GM19395 (cell line): Measurements from ENCODE around the gene LARGE1.
"Not testable (repeated sequence)": the region's sequence is repeated elsewhere in the genome, so short reads cannot be mapped to it uniquely, and the experiment has no call there.

Experiments used
- ATAC-seq: cut with Tn5 transposase; IDR thresholded peaks from one replicate; pipeline ENCODE4 v1.9.1; 2021; ENCODE audit warnings: mild to moderate bottlenecking, moderate library complexity; ENCODE audit not compliant: unreplicated experiment

LARGE1 gene

DNA sequence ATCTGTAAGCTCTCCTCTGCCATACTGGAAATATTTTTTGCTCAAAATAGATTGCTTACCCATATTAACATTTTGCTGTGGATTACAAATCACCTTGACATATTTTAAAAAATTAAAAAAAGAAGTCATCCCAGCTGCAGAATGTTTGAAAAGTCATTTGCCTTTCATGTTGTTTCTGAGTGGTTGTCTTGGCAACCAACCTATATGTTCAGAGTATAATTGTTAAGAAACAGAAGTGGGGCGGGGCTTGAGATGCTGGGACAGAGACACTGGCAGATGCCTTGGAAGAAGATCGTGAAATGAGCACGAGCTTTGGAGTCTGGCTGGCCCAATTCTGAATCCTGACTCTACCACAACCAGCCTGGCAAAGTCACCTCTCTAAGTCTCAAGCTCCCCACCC lies 348.2 kb downstream of the LARGE1 start:
- ATAC-seq: no peak

GRCh38 chr22:33570110-33570509 lies 350.2 kb downstream of the LARGE1 start:
- no peak for ATAC-seq

GRCh38 chr22:33569559-33569958 lies 350.7 kb downstream of the LARGE1 start:
- no peak for ATAC-seq

- ATAC-seq: no peak
Observed at GRCh38 chr22:33569018-33569417, 351.3 kb downstream of the LARGE1 start.

GRCh38 chr22:33566495-33566894 lies 353.8 kb downstream of the LARGE1 start:
- ATAC-seq: not testable (repeated sequence)

DNA sequence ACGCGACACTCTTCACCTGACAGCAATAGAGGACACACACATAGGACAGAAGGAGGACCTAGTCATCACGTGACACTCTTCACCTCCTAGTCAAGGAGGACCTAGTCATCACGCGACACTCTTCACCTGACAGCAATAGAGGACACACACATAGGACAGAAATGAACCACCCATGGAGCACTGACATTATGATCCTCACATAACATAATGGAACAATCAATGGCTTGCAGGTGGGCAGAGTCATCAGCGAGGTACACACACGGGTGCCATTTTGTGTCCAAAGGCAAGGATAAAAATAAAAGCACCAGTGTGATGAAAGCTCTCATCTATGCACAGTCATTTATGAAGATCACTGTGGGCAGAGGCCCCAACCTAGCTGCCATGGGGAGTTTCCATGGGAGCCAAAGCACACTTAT lies 354.7 kb downstream of the LARGE1 start:
- no peak for ATAC-seq

DNA sequence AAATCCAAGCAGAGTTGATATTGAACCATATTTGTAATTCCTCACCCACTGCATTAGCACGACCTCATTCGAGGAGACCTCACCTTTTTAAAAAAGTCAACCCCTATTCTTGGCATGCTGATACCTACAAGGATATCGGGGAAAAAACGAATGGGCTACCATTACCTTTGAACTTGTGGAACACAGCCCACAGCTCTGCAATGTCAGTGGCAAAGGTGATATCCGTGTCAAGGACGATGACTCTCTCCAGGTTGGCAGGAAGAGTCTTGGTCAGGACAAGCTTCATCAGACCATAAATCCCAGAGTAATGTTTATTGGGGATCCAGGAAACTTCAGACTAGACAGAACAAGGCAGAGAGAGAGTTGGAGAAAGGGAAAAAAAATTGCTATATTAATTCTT lies 355.6 kb downstream of the LARGE1 start:
- no peak for ATAC-seq

DNA sequence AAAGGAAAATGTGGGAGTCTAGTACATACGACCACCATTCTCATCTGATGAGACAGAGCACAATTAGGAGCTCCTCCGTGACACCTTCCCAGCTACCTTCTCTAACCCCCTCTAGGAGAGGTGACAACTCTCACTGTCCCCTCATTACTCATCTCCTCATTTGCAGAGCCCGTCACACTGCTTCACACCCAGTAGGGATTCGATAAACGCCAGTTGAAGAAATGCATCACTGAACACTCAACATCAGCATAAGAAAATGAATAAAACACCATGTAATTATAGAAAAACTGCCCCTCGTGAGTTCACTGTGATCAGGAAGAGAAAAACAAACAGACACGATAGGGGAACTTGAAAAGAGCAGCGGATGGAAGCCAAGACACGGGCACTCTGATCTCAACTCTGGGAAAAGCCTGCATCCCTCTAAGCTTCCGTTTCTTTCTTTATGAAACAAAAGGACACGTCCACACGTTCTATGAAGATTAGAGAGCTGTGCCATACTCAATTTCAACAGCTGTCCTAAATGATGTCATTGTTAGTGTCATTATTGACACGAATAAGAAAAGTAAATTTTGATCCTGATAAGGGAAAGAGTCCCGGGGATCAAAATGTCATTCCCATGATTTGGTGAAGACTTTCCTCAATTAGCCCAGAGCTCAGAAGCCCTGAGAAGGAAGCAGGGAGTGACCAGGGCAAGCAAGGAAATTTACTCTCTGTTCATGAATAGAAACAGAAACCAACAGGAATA lies 356.9 kb downstream of the LARGE1 start:
- ATAC-seq: no peak

DNA sequence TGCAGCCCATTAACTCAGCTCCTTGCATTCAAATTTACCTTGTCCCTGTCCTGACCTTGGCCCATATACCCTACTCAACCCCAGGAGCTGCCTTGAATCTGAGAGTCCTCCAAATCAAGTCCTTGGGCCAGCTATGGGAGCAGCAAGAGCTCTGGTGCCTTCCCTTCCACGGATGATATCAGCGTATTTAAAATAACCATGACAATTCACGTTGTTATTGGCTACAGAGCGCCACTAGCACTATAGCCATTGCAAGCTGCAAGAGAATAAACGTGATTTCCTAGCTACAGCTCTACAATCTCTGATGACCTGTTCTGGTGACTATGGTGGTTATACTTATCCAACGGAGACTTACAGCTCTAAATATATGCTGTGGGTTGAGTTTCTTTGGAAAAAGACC lies 357.8 kb downstream of the LARGE1 start:
- ATAC-seq: no peak

GRCh38 chr22:33561149-33561807 lies 359.0 kb downstream of the LARGE1 start:
- no peak for ATAC-seq

- ATAC-seq: no peak
Observed at GRCh38 chr22:33557836-33558235, 362.4 kb downstream of the LARGE1 start.

DNA sequence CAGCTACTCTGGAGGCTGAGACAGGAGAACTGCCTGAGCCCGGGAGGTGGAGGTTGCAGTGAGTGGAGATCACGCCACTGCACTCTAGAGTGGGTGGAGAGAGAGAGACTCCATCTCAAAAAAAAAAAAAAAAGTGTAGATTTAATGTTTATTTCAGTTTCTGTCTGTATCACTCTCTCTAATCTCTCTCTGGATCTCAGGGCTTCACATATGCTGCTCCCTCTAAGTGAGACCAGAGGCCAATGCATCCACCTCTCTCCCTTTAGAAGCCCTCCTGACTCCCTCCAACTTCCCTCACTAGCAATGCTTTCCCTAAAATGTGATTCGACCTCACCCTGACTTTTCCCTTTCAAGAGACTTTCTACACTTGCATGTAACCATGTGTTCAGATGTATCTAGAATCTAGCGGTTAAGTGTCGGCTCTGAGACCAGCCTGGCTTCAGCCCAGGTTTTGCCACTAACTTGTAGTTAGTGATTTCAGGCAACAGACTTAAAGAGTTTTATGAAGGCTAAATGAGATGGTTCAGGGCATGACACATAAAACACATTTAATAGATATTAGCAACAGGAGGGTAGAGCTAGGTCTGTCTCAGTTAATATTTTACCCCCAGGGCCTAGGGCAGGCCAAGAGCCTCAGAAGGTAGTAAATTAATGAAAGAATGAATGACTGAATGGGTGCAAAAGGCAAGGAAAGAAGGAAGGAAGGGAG lies 364.3 kb downstream of the LARGE1 start:
- no peak for ATAC-seq

DNA sequence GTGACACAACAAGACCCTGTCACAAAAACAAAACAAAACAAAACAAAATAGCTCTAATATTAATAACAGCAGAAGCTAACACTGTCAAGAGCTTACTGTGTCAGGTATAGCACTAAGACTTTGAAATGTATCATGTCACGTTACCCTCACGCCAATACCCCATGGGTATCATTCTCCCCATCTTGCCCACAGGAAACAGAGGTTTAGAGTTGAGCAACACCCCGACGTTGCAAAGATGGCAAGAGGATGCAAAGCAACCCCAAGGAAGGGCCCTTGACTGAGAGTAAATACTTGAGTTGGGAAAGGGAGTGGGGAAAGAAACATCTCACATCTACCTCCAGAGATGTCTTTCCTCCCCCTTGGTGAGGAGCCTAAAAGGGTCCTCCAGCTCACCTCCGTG lies 366.8 kb downstream of the LARGE1 start:
- ATAC-seq: no peak

DNA sequence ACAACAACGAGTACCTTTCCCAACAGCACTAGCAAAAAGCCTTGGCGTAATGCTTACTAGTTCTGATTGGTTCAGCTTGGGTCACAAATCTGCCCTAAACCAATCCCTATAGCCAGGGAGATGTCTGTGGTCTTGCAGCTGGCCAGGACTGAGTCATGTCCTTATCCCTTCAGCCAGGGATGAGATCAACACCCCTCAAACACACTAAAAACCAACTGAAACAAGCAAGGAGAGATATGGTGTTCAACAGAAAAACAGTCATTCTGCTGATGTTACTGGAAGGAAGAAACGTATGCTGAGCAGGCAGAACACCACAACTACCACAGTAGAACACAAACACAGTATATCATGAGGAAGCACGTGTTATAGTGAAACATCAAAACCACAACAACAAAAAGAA lies 375.6 kb downstream of the LARGE1 start:
- no peak for ATAC-seq

- ATAC-seq: no peak
Observed at GRCh38 chr22:33542722-33543121, 377.6 kb downstream of the LARGE1 start.

- ATAC-seq: no peak
Observed at GRCh38 chr22:33542153-33542552, 378.1 kb downstream of the LARGE1 start.

- ATAC-seq: no peak
Observed at GRCh38 chr22:33539902-33540751, 380.1 kb downstream of the LARGE1 start.

DNA sequence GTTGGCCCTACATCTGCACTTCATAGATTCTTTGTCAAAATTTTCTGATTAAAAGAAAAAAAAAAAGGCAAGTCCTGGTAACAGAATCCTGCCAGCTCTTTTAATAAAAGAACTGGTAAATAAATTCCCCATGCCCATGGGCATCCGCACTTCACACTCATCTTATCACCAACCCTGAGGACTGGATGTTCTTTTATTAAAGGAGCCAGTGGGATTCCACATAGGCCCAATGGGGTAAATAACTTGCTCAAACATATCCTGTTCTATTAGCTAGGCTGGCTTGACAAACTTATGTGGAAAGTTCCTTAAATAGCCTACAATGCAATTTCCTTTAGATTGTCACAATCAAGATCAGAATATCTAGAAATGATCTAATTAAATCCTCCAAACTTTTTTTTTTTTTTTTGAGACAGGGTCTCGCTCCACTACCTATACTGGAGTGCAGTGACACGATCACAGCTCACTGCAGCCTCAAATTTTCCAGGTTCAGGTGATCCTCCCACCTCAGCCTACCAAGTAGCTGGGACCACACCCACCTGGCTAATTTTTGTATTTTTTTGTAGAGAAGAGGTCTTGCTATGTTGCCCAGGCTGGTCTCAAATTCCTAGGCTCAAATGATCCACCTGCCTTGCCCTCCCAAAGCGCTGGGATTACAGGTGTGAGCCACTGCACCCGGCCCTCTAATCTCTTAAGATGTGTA lies 380.9 kb downstream of the LARGE1 start:
- ATAC-seq: no peak

- ATAC-seq: no peak
Observed at GRCh38 chr22:33538277-33538885, 381.9 kb downstream of the LARGE1 start.

DNA sequence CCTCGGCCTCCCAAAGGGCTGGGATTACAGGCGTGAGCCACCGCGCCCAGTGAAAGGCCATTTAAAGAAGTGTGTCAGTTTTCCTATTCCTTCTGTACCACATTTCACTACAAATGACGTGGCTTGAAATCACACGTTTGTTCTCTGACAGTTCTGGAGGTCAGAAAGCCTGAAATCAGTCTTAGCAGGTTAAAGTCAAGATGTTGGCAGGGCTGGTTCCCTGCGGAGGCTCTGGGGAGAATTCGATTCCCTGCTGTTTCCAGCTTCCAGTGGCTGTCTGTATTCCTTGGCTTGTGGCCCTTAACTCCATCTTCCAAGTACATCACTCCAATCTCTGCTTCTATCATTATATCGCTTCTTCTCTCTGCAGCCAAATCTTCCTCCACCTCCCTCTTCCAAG lies 383.2 kb downstream of the LARGE1 start:
- no peak for ATAC-seq
